ENCODE data around the gene POU2F2. TPM values are rescaled to one million over a fixed set of nuclear protein-coding genes. Genes with fewer than 3 reads are reported as not detected.

The POU2F2 gene
- total RNA-seq, 1 donor from 2014 or later, result 2.5 TPM

- H3K4me3 Mint-ChIP-seq, result no peak overlapping the region
- peaks cover 9% of the 10 kb centered on the region for H3K27me3 Mint-ChIP-seq (ENCODE audit: low read depth)
- DNase-seq (ENCODE audit: low read depth, low spot score), result no peak
- H3K4me1 Mint-ChIP-seq, result peaks cover 9% of the 10 kb centered on the region
- H3K9me3 Mint-ChIP-seq, result no peaks in the 10 kb centered on the region
- H3K27ac Mint-ChIP-seq (ENCODE audit: unreplicated experiment), result no peak overlapping the region
- H3K36me3 Mint-ChIP-seq (ENCODE audit: low read depth), result no peaks in the 10 kb centered on the region
- no peak for TF ChIP-seq CTCF (conservative IDR thresholded peaks at IDR 0.05)
These were observed 20.4 kb downstream of the POU2F2 start for GRCh38 chr19:42111811-42112210.

GRCh38 chr19:42111384-42111783 lies 20.9 kb downstream of the POU2F2 start:
- no peaks in the 10 kb centered on the region for H3K36me3 Mint-ChIP-seq (ENCODE audit: low read depth)
- no peak for TF ChIP-seq CTCF (conservative IDR thresholded peaks at IDR 0.05)
- peaks cover 9% of the 10 kb centered on the region for H3K4me1 Mint-ChIP-seq
- H3K4me3 Mint-ChIP-seq, result no peak overlapping the region
- no peak for DNase-seq (ENCODE audit: low read depth, low spot score)
- peaks cover 12% of the 10 kb centered on the region for H3K27me3 Mint-ChIP-seq (ENCODE audit: low read depth)
- no peaks in the 10 kb centered on the region for H3K9me3 Mint-ChIP-seq
- H3K27ac Mint-ChIP-seq (ENCODE audit: unreplicated experiment), result no peak overlapping the region

GRCh38 chr19:42110658-42111057 lies 21.6 kb downstream of the POU2F2 start:
- Mint-ChIP-seq H3K4me3 (no peak overlapping the region), H3K27me3 (ENCODE audit: low read depth) (peaks cover 19% of the 10 kb centered on the region), H3K36me3 (ENCODE audit: low read depth) (no peaks in the 10 kb centered on the region), H3K4me1 (peaks cover 9% of the 10 kb centered on the region), H3K27ac (ENCODE audit: unreplicated experiment) (no peak overlapping the region), H3K9me3 (no peaks in the 10 kb centered on the region)
- DNase-seq (ENCODE audit: low read depth, low spot score), result no peak
- TF ChIP-seq CTCF (conservative IDR thresholded peaks at IDR 0.05), result no peak

- Mint-ChIP-seq H3K4me1 (peaks cover 9% of the 10 kb centered on the region), H3K27me3 (ENCODE audit: low read depth) (peaks cover 27% of the 10 kb centered on the region), H3K9me3 (no peaks in the 10 kb centered on the region)
These were observed 22.4 kb downstream of the POU2F2 start for GRCh38 chr19:42109896-42110295.

GRCh38 chr19:42108527-42109389 lies 23.5 kb downstream of the POU2F2 start:
- peaks cover 4% of the 10 kb centered on the region for H3K4me1 Mint-ChIP-seq
- no peaks in the 10 kb centered on the region for H3K9me3 Mint-ChIP-seq
- peak; percentile 99 for TF ChIP-seq CTCF (conservative IDR thresholded peaks at IDR 0.05)
- H3K36me3 Mint-ChIP-seq (ENCODE audit: low read depth), result no peaks in the 10 kb centered on the region
- H3K27ac Mint-ChIP-seq (ENCODE audit: unreplicated experiment), result no peak overlapping the region
- H3K27me3 Mint-ChIP-seq (ENCODE audit: low read depth), result peaks cover 37% of the 10 kb centered on the region
- no peak overlapping the region for H3K4me3 Mint-ChIP-seq
- DNase-seq (ENCODE audit: low read depth, low spot score), result peak; percentile 94

More at GRCh38 chr19:42109896-42110295, 22.4 kb downstream of the POU2F2 start:
- H3K4me3 Mint-ChIP-seq, result no peak overlapping the region
- H3K36me3 Mint-ChIP-seq (ENCODE audit: low read depth), result no peaks in the 10 kb centered on the region
- H3K27ac Mint-ChIP-seq (ENCODE audit: unreplicated experiment), result no peak overlapping the region
- no peak for DNase-seq (ENCODE audit: low read depth, low spot score)
- TF ChIP-seq CTCF (conservative IDR thresholded peaks at IDR 0.05), result no peak

Measured in neural crest cell (in vitro differentiated cells).